Neural cell (in vitro differentiated cells): ENCODE data around the gene TIMM17B.

Experiments
- EP300 ChIP-seq: fragments of 450-650 bp; conservative IDR thresholded peaks from 2 replicates; pipeline ENCODE4 v1.6.1; 2014; ENCODE audit warnings: antibody characterized with exemption, mild to moderate bottlenecking, moderate library complexity; ENCODE audit not compliant: poor library complexity, severe bottlenecking
- EZH2 ChIP-seq: fragments of 200-600, 300-800 bp; shearing (Covaris generic), sonication (generic); IDR thresholded peaks from 2 replicates; pipeline ENCODE4 v1.6.1; 2014; ENCODE audit warnings: antibody characterized with exemption, low read length, borderline replicate concordance, mild to moderate bottlenecking; ENCODE audit not compliant: insufficient read depth, poor library complexity, severe bottlenecking
- TAF1 ChIP-seq: IDR thresholded peaks from 2 replicates; pipeline ENCODE4 v1.6.1; 2012; ENCODE audit warnings: low read depth
- TF ChIP-seq, protein P1 (sequence below): fragments of 450-650 bp; IDR thresholded peaks from 2 replicates; pipeline ENCODE4 v1.5.1; 2014; ENCODE audit warnings: antibody characterized with exemption, mild to moderate bottlenecking, moderate library complexity; ENCODE audit not compliant: poor library complexity, severe bottlenecking

DNA sequence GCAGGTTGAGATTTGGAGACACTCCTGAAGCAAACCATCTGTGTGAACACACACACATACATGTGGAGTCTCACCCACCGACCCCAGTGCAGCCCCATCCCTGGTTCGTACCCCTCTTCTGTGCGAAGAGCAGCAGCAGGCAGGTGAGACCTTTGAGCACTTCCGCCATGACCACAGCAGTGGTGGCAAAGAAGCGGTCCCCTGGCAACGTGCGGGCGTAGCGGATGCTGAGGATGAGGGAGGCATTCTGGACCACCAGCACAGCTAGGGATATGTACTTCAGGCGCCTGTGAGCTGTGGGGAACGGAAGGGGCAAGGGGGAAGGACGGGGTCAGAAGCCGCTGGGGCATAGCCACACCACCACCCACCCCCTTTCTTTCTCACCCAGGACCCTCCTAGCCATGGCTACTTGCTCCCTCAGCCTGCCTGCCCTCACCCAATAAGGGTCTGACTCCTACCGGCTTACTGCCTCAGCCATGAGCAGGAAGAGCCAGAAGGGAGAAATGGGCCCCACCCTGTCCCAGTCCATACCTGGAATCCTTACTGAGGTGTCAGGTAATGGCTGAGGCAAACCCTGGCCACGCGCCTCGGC lies 12.2 kb upstream of the TIMM17B start:
- TF ChIP-seq, protein P1, sequence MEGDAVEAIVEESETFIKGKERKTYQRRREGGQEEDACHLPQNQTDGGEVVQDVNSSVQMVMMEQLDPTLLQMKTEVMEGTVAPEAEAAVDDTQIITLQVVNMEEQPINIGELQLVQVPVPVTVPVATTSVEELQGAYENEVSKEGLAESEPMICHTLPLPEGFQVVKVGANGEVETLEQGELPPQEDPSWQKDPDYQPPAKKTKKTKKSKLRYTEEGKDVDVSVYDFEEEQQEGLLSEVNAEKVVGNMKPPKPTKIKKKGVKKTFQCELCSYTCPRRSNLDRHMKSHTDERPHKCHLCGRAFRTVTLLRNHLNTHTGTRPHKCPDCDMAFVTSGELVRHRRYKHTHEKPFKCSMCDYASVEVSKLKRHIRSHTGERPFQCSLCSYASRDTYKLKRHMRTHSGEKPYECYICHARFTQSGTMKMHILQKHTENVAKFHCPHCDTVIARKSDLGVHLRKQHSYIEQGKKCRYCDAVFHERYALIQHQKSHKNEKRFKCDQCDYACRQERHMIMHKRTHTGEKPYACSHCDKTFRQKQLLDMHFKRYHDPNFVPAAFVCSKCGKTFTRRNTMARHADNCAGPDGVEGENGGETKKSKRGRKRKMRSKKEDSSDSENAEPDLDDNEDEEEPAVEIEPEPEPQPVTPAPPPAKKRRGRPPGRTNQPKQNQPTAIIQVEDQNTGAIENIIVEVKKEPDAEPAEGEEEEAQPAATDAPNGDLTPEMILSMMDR, result no peak
- TF ChIP-seq EZH2 (no peak), EP300 (no peak), TAF1 (no peak)
